ENCODE measurements around the gene MICU2. TPM values are rescaled to one million over a fixed set of nuclear protein-coding genes. Genes with fewer than 3 reads are reported as not detected.

The MICU2 gene, protein sequence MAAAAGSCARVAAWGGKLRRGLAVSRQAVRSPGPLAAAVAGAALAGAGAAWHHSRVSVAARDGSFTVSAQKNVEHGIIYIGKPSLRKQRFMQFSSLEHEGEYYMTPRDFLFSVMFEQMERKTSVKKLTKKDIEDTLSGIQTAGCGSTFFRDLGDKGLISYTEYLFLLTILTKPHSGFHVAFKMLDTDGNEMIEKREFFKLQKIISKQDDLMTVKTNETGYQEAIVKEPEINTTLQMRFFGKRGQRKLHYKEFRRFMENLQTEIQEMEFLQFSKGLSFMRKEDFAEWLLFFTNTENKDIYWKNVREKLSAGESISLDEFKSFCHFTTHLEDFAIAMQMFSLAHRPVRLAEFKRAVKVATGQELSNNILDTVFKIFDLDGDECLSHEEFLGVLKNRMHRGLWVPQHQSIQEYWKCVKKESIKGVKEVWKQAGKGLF
- 122 and 125 TPM in 2 replicates for total RNA-seq (2014; rRNA removed; shearing (Covaris generic))
- 45.5 and 51.0 TPM in 2 replicates for polyA plus RNA-seq (2016; fragmentation: Nextera tagmentation; extraction: Ambion mirVana)
- long read RNA-seq, transcript MICU2-201 (12 exons, 1,920 nt), result major isoform, 38 of 46 reads
- long read RNA-seq, partial matches to known transcripts, result 2 of 46 reads
- long read RNA-seq, other reads (novel, unspliced or antisense), result 6 of 46 reads

DNA sequence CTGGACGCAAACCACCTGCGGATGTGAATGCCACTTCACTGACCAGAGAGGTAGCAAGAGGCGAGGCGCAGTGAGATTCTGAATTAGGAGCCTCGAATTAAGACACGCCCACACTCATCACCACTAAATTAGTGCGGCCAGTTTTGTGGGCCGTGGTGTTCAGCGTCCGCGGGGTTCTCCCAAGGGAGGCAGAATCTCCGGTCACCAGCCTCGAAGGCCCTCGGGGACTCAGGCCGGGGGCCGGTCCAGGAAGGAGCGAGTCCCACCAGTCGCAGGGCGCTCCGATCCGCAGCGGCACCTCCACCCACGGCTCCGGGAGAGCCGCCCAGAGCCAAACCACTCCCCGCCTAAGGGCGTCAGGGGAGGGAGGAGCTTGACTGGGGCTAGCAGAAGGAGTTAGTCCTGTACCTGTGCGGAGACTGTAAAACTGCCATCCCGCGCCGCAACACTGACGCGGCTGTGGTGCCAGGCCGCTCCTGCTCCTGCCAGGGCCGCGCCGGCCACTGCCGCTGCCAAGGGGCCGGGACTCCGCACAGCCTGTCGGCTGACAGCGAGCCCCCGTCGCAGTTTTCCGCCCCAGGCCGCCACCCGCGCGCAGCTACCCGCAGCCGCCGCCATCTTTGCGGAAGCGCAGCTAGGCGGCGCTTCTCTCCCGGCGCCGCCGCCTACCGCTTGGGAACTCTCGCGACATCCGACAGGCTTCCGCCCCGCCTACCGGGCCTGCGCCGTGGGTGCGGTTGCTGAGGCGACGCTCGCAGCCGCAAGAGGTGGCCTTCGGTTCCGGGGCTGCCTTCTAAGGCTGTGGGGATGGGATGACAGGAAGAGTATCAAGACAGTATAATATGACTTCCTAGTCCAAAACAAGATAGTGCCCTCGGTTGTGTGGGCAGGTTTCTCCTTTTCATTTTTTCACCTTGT is at the start of gene MICU2:
Gene MICU2 (minus strand): TSS at position 640 of the 918 bp plus-strand sequence. CDS start 22 bp downstream, at position 618.
- Mint-ChIP-seq H3K4me3 (peak within 1 kb of the TSS; percentile 89), H3K27me3 (ENCODE audit: insufficient read depth, low read depth, poor library complexity) (peaks cover 4% of the 10 kb centered on the region), H3K36me3 (ENCODE audit: low read depth) (peaks cover 8% of the 10 kb centered on the region; the same call in 2 of the 3 replicates), H3K9me3 (no peaks in the 10 kb centered on the region), H3K27ac (peak within 1 kb of the TSS; percentile 44; the same call in 1 of the 2 replicates), H3K4me1 (peaks cover 7% of the 10 kb centered on the region)
- peaks cover 46% of the 10 kb centered on the region for H3K79me2 ChIP-seq (replicated peaks; ENCODE audit: insufficient read depth)
- peak within 1 kb of the TSS; percentile 90 for H3K27ac ChIP-seq (ENCODE audit: low read depth)
- peak within 1 kb of the TSS; percentile 86 for H3K4me3 ChIP-seq
- no peaks in the 10 kb centered on the region for H3K27me3 ChIP-seq (ENCODE audit: insufficient read depth)
- no peaks in the 10 kb centered on the region for H3K9me2 ChIP-seq (ENCODE audit: insufficient read depth)
- DNase-seq (ENCODE audit: low spot score) (peak; percentile 97), ATAC-seq (peak; percentile 98)
- peak within 1 kb of the TSS; percentile 72 for H2AFZ ChIP-seq
- no peaks in the 10 kb centered on the region; the same call in 1 of the 2 replicates for H4K20me1 ChIP-seq (replicated peaks; ENCODE audit: insufficient read depth)
- no peaks in the 10 kb centered on the region for H3K36me3 ChIP-seq (ENCODE audit: insufficient read depth)
- H3K4me1 ChIP-seq (ENCODE audit: insufficient read depth), result 0 out of 2 replicates have a peak, but pooled peaks cover 5% of the 10 kb centered on the region
- H3K4me2 ChIP-seq, result peak within 1 kb of the TSS; percentile 82
- peak; percentile 93 for TF ChIP-seq POLR2AphosphoS5 (IDR thresholded peaks at IDR 0.05; ENCODE audit: low read depth)
- TF ChIP-seq, protein P1, sequence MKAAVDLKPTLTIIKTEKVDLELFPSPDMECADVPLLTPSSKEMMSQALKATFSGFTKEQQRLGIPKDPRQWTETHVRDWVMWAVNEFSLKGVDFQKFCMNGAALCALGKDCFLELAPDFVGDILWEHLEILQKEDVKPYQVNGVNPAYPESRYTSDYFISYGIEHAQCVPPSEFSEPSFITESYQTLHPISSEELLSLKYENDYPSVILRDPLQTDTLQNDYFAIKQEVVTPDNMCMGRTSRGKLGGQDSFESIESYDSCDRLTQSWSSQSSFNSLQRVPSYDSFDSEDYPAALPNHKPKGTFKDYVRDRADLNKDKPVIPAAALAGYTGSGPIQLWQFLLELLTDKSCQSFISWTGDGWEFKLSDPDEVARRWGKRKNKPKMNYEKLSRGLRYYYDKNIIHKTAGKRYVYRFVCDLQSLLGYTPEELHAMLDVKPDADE (IDR thresholded peaks at IDR 0.05), result peak; percentile 56; the same call in 1 of the 2 replicates
- no peak for TF ChIP-seq STAT1 (IDR thresholded peaks at IDR 0.05; ENCODE audit: unreplicated experiment)
- no peak for TF ChIP-seq JUNB (IDR thresholded peaks at IDR 0.05; ENCODE audit: unreplicated experiment)
- no peak for TF ChIP-seq ZNF114 (CRISPR knock-in tag; IDR thresholded peaks at IDR 0.05)
- TF ChIP-seq, protein P2, sequence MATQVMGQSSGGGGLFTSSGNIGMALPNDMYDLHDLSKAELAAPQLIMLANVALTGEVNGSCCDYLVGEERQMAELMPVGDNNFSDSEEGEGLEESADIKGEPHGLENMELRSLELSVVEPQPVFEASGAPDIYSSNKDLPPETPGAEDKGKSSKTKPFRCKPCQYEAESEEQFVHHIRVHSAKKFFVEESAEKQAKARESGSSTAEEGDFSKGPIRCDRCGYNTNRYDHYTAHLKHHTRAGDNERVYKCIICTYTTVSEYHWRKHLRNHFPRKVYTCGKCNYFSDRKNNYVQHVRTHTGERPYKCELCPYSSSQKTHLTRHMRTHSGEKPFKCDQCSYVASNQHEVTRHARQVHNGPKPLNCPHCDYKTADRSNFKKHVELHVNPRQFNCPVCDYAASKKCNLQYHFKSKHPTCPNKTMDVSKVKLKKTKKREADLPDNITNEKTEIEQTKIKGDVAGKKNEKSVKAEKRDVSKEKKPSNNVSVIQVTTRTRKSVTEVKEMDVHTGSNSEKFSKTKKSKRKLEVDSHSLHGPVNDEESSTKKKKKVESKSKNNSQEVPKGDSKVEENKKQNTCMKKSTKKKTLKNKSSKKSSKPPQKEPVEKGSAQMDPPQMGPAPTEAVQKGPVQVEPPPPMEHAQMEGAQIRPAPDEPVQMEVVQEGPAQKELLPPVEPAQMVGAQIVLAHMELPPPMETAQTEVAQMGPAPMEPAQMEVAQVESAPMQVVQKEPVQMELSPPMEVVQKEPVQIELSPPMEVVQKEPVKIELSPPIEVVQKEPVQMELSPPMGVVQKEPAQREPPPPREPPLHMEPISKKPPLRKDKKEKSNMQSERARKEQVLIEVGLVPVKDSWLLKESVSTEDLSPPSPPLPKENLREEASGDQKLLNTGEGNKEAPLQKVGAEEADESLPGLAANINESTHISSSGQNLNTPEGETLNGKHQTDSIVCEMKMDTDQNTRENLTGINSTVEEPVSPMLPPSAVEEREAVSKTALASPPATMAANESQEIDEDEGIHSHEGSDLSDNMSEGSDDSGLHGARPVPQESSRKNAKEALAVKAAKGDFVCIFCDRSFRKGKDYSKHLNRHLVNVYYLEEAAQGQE (IDR thresholded peaks at IDR 0.05; ENCODE audit: unreplicated experiment), result peak; percentile 14
- no peak for TF ChIP-seq ZNF331 (CRISPR knock-in tag; IDR thresholded peaks at IDR 0.05; ENCODE audit: low read depth)
- H3F3A ChIP-seq (replicated peaks; ENCODE audit: low read depth), result 0 out of 2 replicates have a peak, but pooled peaks cover 5% of the 10 kb centered on the region

Data from GM23338 (cell line).